ENCODE results near the gene TRIM27. TPM values are rescaled to one million over a fixed set of nuclear protein-coding genes. Genes with fewer than 3 reads are reported as not detected.
"Not testable (repeated sequence)": the region's sequence is repeated elsewhere in the genome, so short reads cannot be mapped to it uniquely, and the experiment has no call there.

TRIM27 gene
- total and polyA plus RNA-seq, 10 of the 15 experiments (the other 5 are each of a cell fraction or from before 2014, with no cell fraction given): 18.5 to 74.7 (median 58.0) TPM

DNA sequence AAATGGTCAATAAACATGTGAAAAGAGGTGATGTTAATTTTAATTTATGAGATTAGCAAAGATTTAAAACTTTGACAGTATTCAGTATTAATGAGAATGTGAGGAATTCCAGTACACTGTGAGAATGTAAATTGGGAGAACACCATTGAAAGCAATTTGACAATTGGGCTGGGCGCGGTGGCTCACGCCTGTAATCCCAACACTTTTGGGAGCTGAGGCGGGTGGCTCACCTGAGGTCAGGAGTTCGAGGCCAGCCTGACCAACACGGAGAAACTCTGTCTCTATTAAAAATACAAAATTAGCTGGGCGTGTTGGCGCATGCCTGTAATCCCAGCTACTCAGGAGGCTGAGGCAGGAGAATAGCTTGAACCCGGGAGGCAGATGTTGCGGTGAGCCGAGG lies 5.6 kb upstream of the TRIM27 start:
- BruUV-seq (replicated peaks); H3K79me2 ChIP-seq (ENCODE audit: control insufficient read depth, insufficient read depth, low read length); intact Hi-C loops (cut with micrococcal nuclease; ENCODE audit: unreplicated experiment); H3K4me2 ChIP-seq (ENCODE audit: control insufficient read depth, insufficient read depth); H3K36me3 ChIP-seq (ENCODE audit: control insufficient read depth in 2 of 2, insufficient read depth in 2 of 2, low read length in 1 of 2); SMC1A ChIA-PET (ENCODE audit: uncharacterized antibody, unreplicated experiment); H3K9me3 ChIP-seq (replicated peaks; ENCODE audit: control insufficient read depth, insufficient read depth, low read length); FAIRE-seq; DNase-seq (ENCODE audit: low read depth, low spot score); H3K4me1 ChIP-seq (ENCODE audit: control insufficient read depth, insufficient read depth, low read length); H4K20me1 ChIP-seq (ENCODE audit: control insufficient read depth, insufficient read depth); H3K9ac ChIP-seq (ENCODE audit: control insufficient read depth, insufficient read depth, low read length); H3K27me3 ChIP-seq (replicated peaks in 1 of 2; ENCODE audit: control insufficient read depth in 2 of 2, insufficient read depth in 2 of 2, low read length in 1 of 2); POLR2A ChIA-PET; H3K4me3 ChIP-seq; H3K27ac ChIP-seq (ENCODE audit: control insufficient read depth, insufficient read depth); ATAC-seq; CTCF ChIA-PET; H2AFZ ChIP-seq (ENCODE audit: control insufficient read depth, low read depth, low read length); in situ Hi-C loops (cut with MboI): not testable (repeated sequence)
- RAD21 ChIA-PET (ENCODE audit: unreplicated experiment): interaction anchor here (0.6 kb wide), 1 partner anchor 460 kb away, joined by 3 read pairs; no protein-coding TSS in a partner anchor
- 74% methylated on average over 11 of the region's 11 CpGs for WGBS (ENCODE audit: insufficient coverage, insufficient replicate concordance, low lambda C conversion rate, missing lambda C conversion rate)

DNA sequence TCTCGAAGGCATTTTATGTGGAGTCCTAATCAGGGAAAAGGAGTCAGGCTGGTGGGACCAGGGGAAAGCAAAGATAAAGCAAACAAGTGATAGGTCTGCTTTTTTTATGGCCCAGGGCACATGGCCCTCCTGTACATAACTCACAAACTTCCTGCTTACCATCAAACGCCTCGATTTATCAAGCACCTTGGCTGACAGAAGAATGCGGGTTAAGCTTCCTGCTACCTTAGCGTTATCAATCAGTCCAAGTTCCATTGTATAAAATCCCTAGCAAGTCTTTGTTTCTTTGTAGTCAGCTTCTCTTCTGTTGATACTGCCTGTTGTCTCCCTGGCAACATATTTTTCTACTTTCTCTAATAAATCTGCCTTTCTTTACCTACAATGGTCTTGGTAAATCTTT lies 4.1 kb upstream of the TRIM27 start:
- no peak overlapping the region for H3K9ac ChIP-seq (ENCODE audit: control insufficient read depth, insufficient read depth, low read length)

More for the DNA sequence above, 4.1 kb upstream of the TRIM27 start:
- no peak for DNase-seq (ENCODE audit: low read depth, low spot score)
- Histone ChIP-seq H3K79me2 (ENCODE audit: control insufficient read depth, insufficient read depth, low read length) (peaks cover 12% of the 10 kb centered on the region), H3K4me2 (ENCODE audit: control insufficient read depth, insufficient read depth) (no peak overlapping the region), H4K20me1 (ENCODE audit: control insufficient read depth, insufficient read depth) (no peaks in the 10 kb centered on the region), H3K4me1 (ENCODE audit: control insufficient read depth, insufficient read depth, low read length) (0 out of 2 replicates have a peak, but pooled peaks cover 4% of the 10 kb centered on the region), H3K9me3 (replicated peaks; ENCODE audit: control insufficient read depth, insufficient read depth, low read length) (no peaks in the 10 kb centered on the region), H2AFZ (ENCODE audit: control insufficient read depth, low read depth, low read length) (no peak overlapping the region), H3K4me3 (no peak overlapping the region), H3K27ac (ENCODE audit: control insufficient read depth, insufficient read depth) (no peak overlapping the region), H3K27me3 (replicated peaks in 1 of 2; ENCODE audit: control insufficient read depth in 2 of 2, insufficient read depth in 2 of 2, low read length in 1 of 2) (no peaks in the 10 kb centered on the region), H3K36me3 (ENCODE audit: control insufficient read depth in 2 of 2, insufficient read depth in 2 of 2, low read length in 1 of 2) (no peaks in the 10 kb centered on the region)
- no peak for FAIRE-seq
- in situ Hi-C loops (cut with MboI) (no loop called here), intact Hi-C loops (cut with micrococcal nuclease; ENCODE audit: unreplicated experiment) (no loop called here)
- ChIA-PET RAD21 (ENCODE audit: unreplicated experiment) (no interaction called here), SMC1A (ENCODE audit: uncharacterized antibody, unreplicated experiment) (no interaction called here), CTCF (no interaction called here), POLR2A (no interaction called here)
- 84% methylated on average over 5 of the region's 5 CpGs for WGBS (ENCODE audit: insufficient coverage, insufficient replicate concordance, low lambda C conversion rate, missing lambda C conversion rate)
- TF ChIP-seq FOXM1 (IDR thresholded peaks at IDR 0.05; ENCODE audit: low read depth, low read length): no peak
- TF ChIP-seq HCFC1 (IDR thresholded peaks at IDR 0.05; ENCODE audit: low read length): no peak
- no peak for TF ChIP-seq TCF3 (IDR thresholded peaks at IDR 0.05; ENCODE audit: borderline replicate concordance, insufficient read depth, low read depth, low read length)
- no peak for TF ChIP-seq SMC3 (IDR thresholded peaks at IDR 0.05; ENCODE audit: borderline replicate concordance, low read length)
- TF ChIP-seq BMI1 (IDR thresholded peaks at IDR 0.05; ENCODE audit: borderline replicate concordance): no peak
- TF ChIP-seq HDAC2 (IDR thresholded peaks at IDR 0.05): no peak
- no peak for TF ChIP-seq GABPA (IDR thresholded peaks at IDR 0.05; ENCODE audit: low read depth)
- no peak for TF ChIP-seq POLR2A (IDR thresholded peaks at IDR 0.05; ENCODE audit: low read depth, low read length)
- TF ChIP-seq KLF5 (IDR thresholded peaks at IDR 0.05; ENCODE audit: partially characterized antibody): no peak
- TF ChIP-seq IKZF1 (conservative IDR thresholded peaks at IDR 0.05): no peak
- no peak for TF ChIP-seq WRNIP1 (IDR thresholded peaks at IDR 0.05; ENCODE audit: borderline replicate concordance, low read depth, low read length)
- TF ChIP-seq, protein P1, sequence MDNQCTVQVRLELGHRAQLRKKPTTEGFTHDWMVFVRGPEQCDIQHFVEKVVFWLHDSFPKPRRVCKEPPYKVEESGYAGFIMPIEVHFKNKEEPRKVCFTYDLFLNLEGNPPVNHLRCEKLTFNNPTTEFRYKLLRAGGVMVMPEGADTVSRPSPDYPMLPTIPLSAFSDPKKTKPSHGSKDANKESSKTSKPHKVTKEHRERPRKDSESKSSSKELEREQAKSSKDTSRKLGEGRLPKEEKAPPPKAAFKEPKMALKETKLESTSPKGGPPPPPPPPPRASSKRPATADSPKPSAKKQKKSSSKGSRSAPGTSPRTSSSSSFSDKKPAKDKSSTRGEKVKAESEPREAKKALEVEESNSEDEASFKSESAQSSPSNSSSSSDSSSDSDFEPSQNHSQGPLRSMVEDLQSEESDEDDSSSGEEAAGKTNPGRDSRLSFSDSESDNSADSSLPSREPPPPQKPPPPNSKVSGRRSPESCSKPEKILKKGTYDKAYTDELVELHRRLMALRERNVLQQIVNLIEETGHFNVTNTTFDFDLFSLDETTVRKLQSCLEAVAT (IDR thresholded peaks at IDR 0.05): no peak
- no peak for ATAC-seq
- no TSS peak for BruUV-seq (replicated peaks)
